CD4-positive, alpha-beta T cell treated with Interferon alpha-2 for 1 hour (primary cell): Measurements from ENCODE around the gene SLC5A10.
"Not testable (repeated sequence)": the region's sequence is repeated elsewhere in the genome, so short reads cannot be mapped to it uniquely, and the experiment has no call there.

ENCODE experiments used
- DNase-seq, 2 donors: peaks; one replicate each; pipeline ENCODE4 v3.0.0-alpha.2; 2020 to 2022

The SLC5A10 gene

GRCh38 chr17:18948476-18949006, 3.4 kb upstream of the SLC5A10 start:
- no peak for DNase-seq

GRCh38 chr17:18949566-18949965, 2.4 kb upstream of the SLC5A10 start:
- DNase-seq, result no peak

DNA sequence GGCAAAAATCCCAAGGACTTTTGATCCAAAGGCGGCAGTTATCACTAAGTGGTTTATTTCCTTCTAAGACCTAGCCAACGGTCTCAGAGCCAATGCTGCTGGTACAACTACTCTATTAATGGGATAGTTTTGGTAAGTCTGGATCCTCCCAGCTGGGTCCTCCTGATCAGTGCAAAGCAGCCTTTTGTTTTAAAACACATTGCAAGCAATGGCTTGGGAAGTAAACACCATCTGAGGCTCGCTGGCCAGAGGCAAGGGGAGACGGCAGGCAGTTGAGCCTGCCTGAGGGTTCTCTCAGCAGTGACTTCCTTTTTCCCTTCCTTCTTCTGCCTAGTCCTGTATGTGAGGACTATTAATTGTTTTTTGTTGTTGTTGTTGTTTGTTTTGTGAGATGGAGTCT, 1.6 kb upstream of the SLC5A10 start:
- no peak for DNase-seq

DNA sequence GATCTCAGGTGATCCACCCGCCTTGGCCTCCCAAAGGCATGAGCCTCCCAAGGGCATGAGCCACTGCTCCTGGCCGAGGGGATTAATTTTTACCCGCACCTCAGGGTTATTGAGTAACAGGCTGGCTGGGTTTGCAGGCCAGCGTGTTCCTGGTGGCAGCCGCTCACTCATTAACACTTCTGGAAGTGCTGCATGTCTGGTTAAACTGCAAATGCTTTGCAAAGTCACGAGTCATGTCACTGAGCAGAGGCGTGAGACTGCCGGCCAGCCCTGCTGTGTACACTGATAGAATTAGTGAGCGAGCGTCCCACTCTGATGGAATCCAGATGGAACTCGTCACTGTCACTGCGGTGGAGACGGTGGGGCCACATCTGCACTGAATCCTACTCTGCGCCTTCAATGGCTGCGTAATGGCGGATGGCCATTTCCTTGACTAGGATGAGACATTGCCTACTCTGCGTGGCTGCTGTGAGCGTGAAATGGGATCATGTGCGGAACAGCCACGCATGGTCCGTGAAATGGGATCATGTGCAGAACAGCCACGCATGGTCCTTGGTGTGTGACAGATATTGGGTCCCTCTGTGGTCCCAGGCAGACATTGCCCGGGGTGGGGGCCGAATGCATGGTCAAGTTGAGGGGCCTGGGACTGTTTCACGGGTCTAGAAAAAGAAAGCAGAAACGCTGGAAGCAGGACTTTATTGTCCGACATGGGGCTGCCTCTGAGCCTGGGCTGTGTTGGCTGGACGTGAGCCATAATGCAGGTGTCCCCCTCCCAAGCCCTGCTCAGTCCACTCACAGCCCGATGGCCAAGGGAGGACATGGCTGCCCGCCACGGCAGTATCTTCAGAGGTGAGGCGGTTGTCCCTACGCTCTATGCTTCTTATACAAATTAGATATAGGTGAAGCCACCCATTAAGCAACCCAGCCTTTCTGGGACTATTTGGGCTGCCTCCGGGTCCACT, 740 bp upstream of the SLC5A10 start:
- DNase-seq, result no peak

- no peak for DNase-seq
These were observed 1.3 kb downstream of the SLC5A10 start for GRCh38 chr17:18953231-18953728.

- no peak for DNase-seq
These were observed 2.4 kb downstream of the SLC5A10 start for GRCh38 chr17:18954321-18954720.

GRCh38 chr17:18955009-18955408, 3.0 kb downstream of the SLC5A10 start:
- no peak for DNase-seq

GRCh38 chr17:18956021-18956420, 4.1 kb downstream of the SLC5A10 start:
- DNase-seq, result not testable (repeated sequence)

DNA sequence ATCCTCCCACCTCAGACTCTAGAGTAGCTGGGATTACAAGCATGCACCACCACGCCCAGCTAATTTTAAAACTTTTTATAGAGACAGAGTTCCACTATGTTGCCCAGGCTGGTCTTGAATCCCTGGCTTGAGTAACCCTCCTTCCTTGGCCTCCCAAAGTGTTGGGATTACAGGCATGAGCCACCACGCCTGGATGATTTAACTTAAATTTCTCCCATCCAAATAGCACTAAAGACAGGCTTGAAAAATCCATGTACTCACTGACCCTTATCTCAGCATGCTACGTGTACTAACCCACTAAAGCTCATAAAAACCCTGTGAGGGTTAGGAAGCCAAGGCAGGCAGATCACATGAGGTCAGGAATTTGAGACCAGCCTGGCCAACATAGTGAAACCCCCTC, 4.6 kb downstream of the SLC5A10 start:
- DNase-seq, result no peak

GRCh38 chr17:18957831-18958230, 5.9 kb downstream of the SLC5A10 start:
- DNase-seq, result no peak

DNA sequence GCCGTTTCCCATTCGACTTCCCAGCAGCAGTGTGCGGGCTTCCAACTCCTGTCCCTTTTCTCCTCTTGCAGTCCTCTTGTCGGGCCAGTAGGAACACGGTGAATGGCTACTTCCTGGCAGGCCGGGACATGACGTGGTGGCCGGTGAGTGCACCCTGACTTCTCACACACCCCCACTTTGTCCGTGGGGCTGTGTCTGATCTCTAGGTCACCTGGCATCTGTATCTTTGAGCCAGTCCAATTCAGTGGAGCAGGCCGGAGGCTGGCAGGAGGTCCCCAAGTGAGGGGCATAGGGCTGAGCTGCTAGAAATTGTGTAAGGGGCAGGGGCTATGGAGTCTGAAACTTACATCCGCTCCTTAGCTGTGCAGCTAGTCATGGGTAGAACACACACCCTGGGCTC, 6.6 kb downstream of the SLC5A10 start:
- no peak for DNase-seq

- DNase-seq, result no peak
These were observed 7.3 kb downstream of the SLC5A10 start for GRCh38 chr17:18959071-18959844.

DNA sequence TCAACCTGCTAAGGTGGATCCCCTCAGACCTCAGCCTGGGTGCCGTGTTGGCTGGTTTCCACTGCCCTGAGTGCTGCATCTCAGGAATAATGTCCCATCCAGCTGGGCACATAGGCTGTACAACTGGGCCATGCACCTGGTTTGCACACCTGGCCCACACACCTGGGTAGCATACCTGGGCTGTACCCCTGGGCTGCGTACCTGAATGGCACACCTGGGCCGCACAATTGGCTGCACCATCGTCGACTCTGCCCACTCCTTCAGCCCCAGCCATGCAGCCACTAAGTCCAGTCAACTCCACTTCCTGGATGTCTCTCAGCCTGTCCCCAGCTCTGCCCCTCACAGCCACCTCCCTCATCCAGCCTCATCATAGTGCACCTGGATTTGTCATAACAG, 7.9 kb downstream of the SLC5A10 start:
- DNase-seq, result no peak

DNA sequence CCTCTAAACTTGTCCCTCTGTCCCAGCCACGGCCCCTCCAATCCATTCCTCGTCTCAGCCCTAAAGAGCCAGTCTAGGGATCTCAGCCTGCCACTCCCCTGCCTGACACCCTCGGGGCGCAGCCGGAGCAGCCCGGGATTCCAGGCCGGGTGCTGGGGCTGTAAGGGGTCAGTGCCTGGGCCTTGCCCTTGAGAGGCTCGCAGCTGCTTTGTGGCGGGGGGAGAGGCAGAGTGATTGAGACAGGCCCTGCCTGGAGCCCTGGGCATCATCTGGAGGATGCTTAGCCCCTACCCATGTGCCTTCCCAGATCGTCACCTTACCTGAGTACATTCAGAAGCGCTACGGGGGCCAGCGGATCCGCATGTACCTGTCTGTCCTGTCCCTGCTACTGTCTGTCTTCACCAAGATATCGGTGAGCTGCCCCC, 8.3 kb downstream of the SLC5A10 start:
- no peak for DNase-seq

DNA sequence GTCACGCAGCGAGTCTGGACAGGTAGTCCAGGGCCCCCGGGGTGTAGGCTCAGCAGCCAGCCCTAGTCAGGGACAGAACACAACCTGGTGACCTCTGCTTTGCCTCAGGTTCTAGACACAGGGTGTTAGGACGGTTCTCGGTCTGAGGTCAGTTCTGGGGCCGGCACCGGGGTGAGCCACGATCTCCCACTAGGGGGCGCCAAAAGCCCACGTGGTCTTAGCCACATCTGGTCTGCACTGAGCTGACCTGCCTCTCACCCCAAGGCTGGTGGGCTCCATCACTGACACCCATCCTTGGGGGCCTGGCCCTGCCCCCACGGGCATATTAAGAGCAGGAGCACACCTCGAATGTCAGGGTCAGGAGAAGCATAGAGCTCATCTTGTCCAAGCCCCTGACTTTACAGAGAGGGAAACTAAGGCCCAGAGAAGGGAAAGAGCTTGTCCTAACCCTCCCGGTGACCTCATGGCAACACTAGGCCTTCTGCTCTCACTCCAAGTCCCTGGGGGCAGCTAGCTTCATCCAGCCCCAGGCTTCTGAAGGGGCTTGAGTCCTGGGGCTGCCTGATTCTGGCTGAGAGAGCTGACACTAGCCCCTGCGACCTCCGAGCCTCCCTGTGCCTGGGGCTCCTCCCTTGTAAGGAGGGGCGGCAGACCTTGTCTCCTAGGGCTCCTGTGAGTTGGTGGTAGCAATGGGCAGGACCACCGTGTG, 9.0 kb downstream of the SLC5A10 start:
- peak; percentile 69 to 78 for DNase-seq

DNA sequence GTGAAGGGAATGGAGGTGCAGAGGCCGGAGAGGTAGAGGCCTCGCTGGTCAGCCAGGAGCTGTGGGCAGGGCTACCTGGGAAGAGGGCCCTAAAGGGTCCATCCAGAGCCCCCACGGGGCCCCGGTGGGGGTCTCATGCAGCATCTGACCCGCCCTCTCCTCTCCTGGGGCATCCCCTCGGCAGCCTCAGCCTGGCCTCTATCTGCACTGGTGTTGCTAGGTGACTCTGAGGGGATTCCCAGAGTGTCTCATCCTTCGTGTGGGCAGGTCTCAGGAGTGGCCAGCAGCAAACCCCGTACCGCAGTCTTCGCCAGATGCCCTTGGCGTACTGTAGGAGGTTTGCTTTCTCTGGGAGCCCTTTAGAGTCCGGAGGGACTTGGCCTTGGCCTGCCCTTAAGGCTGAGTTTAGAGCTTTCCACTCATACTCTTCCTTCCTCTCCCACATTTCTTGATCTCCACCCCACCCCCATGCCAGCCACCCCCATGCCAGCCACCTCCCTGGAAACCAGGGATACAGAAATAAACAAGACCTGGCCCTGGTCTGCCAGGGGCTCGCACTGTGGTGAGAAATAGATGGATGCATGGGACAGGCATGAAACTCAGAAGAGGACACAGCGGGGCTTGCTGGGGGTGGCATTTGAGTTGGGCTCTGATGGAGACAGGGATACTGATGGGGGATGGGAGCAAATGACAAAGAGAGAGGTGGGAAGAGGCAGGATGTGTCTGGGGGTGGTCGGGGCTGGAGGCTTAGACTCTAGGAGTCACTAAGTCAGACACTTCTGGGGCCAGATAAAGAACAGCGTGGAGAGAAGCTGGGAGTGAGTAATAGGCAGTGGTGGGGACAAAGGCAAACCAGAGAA, 9.9 kb downstream of the SLC5A10 start:
- no peak for DNase-seq

DNA sequence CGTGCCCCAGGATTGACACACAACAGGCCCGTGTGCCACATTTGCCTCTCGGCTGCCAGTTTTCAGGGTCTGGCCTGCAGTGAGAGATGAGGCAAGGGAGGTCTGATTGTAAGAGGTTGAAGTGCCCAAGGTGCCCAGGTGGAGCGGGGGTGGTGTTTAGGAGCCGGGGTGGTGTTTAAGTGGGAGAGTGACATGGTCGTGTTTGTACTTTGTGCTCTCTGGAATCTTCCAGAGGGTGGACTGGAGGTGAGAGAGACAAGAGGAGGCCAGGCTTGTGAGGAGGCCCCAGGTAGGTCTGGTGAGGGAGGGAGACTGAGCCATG, 10.5 kb downstream of the SLC5A10 start:
- no peak for DNase-seq

- no peak for DNase-seq
These were observed 11.4 kb downstream of the SLC5A10 start for GRCh38 chr17:18963126-18964017.

DNA sequence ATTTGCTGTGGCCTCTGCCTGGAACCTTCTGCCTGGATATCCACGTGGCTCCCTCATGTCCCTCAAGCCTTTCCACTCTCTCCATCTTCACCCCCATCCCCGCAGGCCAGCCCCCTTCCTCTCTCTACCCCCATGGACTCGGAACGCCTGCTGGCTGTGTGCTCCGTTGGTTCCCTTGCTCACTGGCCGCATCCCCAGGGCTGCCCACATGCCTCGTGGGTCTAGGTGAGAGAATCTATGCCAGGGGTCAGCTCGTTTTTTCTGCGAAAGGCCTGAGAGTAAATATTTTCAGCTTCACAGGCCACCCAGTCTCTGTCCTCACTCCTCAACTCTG, 12.0 kb downstream of the SLC5A10 start:
- DNase-seq, result no peak

- no peak for DNase-seq
These were observed 12.6 kb downstream of the SLC5A10 start for GRCh38 chr17:18964550-18964949.
